Endothelial cell of umbilical vein (primary cell): ENCODE data around the gene ERLEC1. TPM values are rescaled to one million over a fixed set of nuclear protein-coding genes. Genes with fewer than 3 reads are reported as not detected.

Experiments
- BruUV-seq: library from RNA; stranded (reverse); fragments of 400-500 nt; replicated peaks from 2 replicates; lab custom pipeline; 2021; lab: Mats Ljungman, UMichigan
- CTCF ChIA-PET: fragments of 300-600, 350-600 bp; sonication (Branson Sonifier 250); formaldehyde crosslinking; loops from one replicate; lab custom pipeline; 2021; ENCODE audit warnings: antibody characterized with exemption, inconsistent platforms; lab: Charles Lee
- POLR2A ChIA-PET: fragments of 300-600, 350-600 bp; sonication (Branson Sonifier 250); formaldehyde crosslinking; loops from one replicate; lab custom pipeline; 2021; ENCODE audit warnings: antibody characterized with exemption, inconsistent platforms; lab: Charles Lee
- DNase-seq: peaks from one replicate; pipeline ENCODE4 v3.0.0-alpha.2; 2011; ENCODE audit warnings: low read depth, low spot score
- FAIRE-seq: peaks from 2 replicates; lab custom pipeline; 2011; peaks lifted over from hg19 to GRCh38; lab: Jason Lieb, UNC
- H2AFZ ChIP-seq: 2 replicates; pipeline ENCODE4 v1.6.0; 2012; ENCODE audit warnings: low read depth, low read length, control low read depth, inconsistent platforms
- H3K27ac ChIP-seq: 2 replicates; pipeline ENCODE4 v1.5.1; 2011; ENCODE audit warnings: low read depth, mild to moderate bottlenecking, control low read depth, low read length, moderate library complexity; ENCODE audit not compliant: insufficient read depth
- H3K27me3 ChIP-seq, 2 experiments: 2 replicates each; pipeline versions ENCODE4 v1.6.0 to v1.6.1; 2011; ENCODE audit warnings: low read length in 2 of 2, mixed read lengths in 1 of 2; ENCODE audit not compliant: control insufficient read depth in 2 of 2, insufficient read depth in 2 of 2
- H3K36me3 ChIP-seq, 2 experiments: 2 replicates in 1 of 2; 3 replicates in 1 of 2; pipeline ENCODE4 v1.5.1; 2011; ENCODE audit warnings: low read length in 2 of 2, mild to moderate bottlenecking in 1 of 2, moderate library complexity in 1 of 2; ENCODE audit not compliant: control insufficient read depth in 2 of 2, insufficient read depth in 2 of 2; ENCODE audit errors: extremely low read depth in 1 of 2
- H3K4me1 ChIP-seq: 3 replicates; pipeline ENCODE4 v1.5.1; 2011; ENCODE audit warnings: mild to moderate bottlenecking, low read length; ENCODE audit not compliant: control insufficient read depth, insufficient read depth; ENCODE audit errors: extremely low read depth
- H3K4me2 ChIP-seq: 2 replicates; pipeline ENCODE4 v1.6.1; 2011; ENCODE audit warnings: low read length, control low read depth, mixed read lengths; ENCODE audit not compliant: insufficient read depth
- H3K4me3 ChIP-seq, 3 experiments: fragments of 200-600 bp in 1 of 3; sonication (generic), shearing (Covaris generic) in 1 of 3; replicated peaks in 1 of 3; 2 replicates each; pipeline ENCODE4 v1.5.1; 2011 to 2016; ENCODE audit warnings: control low read depth in 3 of 3, low read length in 3 of 3, mild to moderate bottlenecking in 2 of 3, inconsistent platforms in 1 of 3, low read depth in 1 of 3, moderate library complexity in 1 of 3; ENCODE audit not compliant: insufficient read depth in 1 of 3
- H3K79me2 ChIP-seq: 2 replicates; pipeline ENCODE4 v1.6.0; 2012; ENCODE audit warnings: low read length, inconsistent platforms; ENCODE audit not compliant: control insufficient read depth, insufficient read depth
- H3K9ac ChIP-seq: replicated peaks from 2 replicates; pipeline ENCODE3; 2011; ENCODE audit warnings: low read length, control low read depth; ENCODE audit not compliant: insufficient read depth; ENCODE audit errors: extremely low read depth
- H3K9me1 ChIP-seq: replicated peaks from 3 replicates; pipeline ENCODE4 v1.6.0; 2011; ENCODE audit warnings: mild to moderate bottlenecking, low read length; ENCODE audit not compliant: control insufficient read depth, insufficient read depth; ENCODE audit errors: extremely low read depth
- H3K9me3 ChIP-seq: replicated peaks from 2 replicates; pipeline ENCODE4 v1.5.1; 2012; ENCODE audit warnings: low read length, inconsistent platforms; ENCODE audit not compliant: control insufficient read depth, insufficient read depth
- H4K20me1 ChIP-seq: replicated peaks from 2 replicates; pipeline ENCODE3; 2011; ENCODE audit warnings: mild to moderate bottlenecking, low read length; ENCODE audit not compliant: control insufficient read depth, insufficient read depth; ENCODE audit errors: extremely low read depth
- CTCF ChIP-seq, 2 donors: IDR thresholded peaks; 1 replicate in 1 of 2; 2 replicates in 1 of 2; pipeline ENCODE4 v1.5.1; 2011; ENCODE audit warnings: low read length in 2 of 2, mild to moderate bottlenecking in 2 of 2, moderate library complexity in 2 of 2, control low read depth in 1 of 2, inconsistent platforms in 1 of 2, low read depth in 1 of 2; ENCODE audit not compliant: insufficient read depth in 1 of 2; ENCODE audit errors: extremely low read depth in 1 of 2
- EZH2 ChIP-seq: IDR thresholded peaks from 2 replicates; pipeline ENCODE4 v1.6.1; 2012; ENCODE audit warnings: borderline replicate concordance, low read depth, mild to moderate bottlenecking, moderate library complexity, low read length, inconsistent platforms; ENCODE audit not compliant: severe bottlenecking
- FOS ChIP-seq: IDR thresholded peaks from 2 replicates; pipeline ENCODE4 v1.6.1; 2011; ENCODE audit warnings: mild to moderate bottlenecking, low read length, moderate library complexity, borderline replicate concordance; ENCODE audit not compliant: insufficient read depth
- GATA2 ChIP-seq: IDR thresholded peaks from 2 replicates; pipeline ENCODE4 v1.7.0; 2011; ENCODE audit warnings: low read depth, mild to moderate bottlenecking, moderate library complexity, mixed read lengths, low read length; ENCODE audit not compliant: insufficient read length, insufficient read depth
- JUN ChIP-seq: IDR thresholded peaks from 2 replicates; pipeline ENCODE4 v1.6.1; 2011; ENCODE audit warnings: borderline replicate concordance, low read depth; ENCODE audit not compliant: insufficient read length, insufficient read depth
- MAX ChIP-seq: IDR thresholded peaks from 2 replicates; pipeline ENCODE4 v1.6.1; 2011; ENCODE audit not compliant: insufficient read depth, insufficient read length
- MYC ChIP-seq: IDR thresholded peaks from one replicate; pipeline ENCODE4 v1.6.1; 2011; ENCODE audit warnings: mild to moderate bottlenecking, low read depth, low read length
- POLR2A ChIP-seq: IDR thresholded peaks from 2 replicates; pipeline ENCODE4 v1.6.1; 2012; ENCODE audit warnings: low read depth, mild to moderate bottlenecking, control low read depth, low read length
- POLR2AphosphoS5 ChIP-seq: IDR thresholded peaks from 2 replicates; pipeline ENCODE4 v1.6.1; 2012; ENCODE audit warnings: low read depth, mild to moderate bottlenecking, control low read depth, low read length, moderate library complexity; ENCODE audit not compliant: insufficient read depth
- dilution Hi-C: fragments of 300-500 bp; cut with MboI; formaldehyde crosslinking; loops from one replicate; pipeline ENCODE4 v1.15.0; 2019; ENCODE audit warnings: low sequenced_read_pairs; ENCODE audit not compliant: extremely low pct_ligation_motif_present
- intact Hi-C: fragments of 100-400 bp; cut with micrococcal nuclease; formaldehyde crosslinking; loops from one replicate; pipeline ENCODE4 v1.10.0; 2022
- polyA plus RNA-seq, 4 experiments: library from polyadenylated mRNA; depleted of rRNA in 3 of 4; stranded (reverse) in 3 of 4; unstranded in 1 of 4; fragments of >200 nt; gene quantifications; 2 replicates each; pipeline versions ENCODE4 v1.2.1 to v1.2.3, GENCODE V29; 2011 to 2012; ENCODE audit warnings: missing spikeins in 1 of 4
- total RNA-seq: library from RNA; stranded (reverse); gene quantifications from 2 replicates; pipeline ENCODE4 v1.2.3, GENCODE V29; 2021

The ERLEC1 gene
- total and polyA plus RNA-seq, 2 donors (not counting 3 experiments of a cell fraction or from before 2014, with no cell fraction given): 23.1 to 37.6 TPM

GRCh38 chr2:53820711-53821110 lies 33.9 kb downstream of the ERLEC1 start:
- Histone ChIP-seq H3K9me3 (no peaks in the 10 kb centered on the region), H3K4me3 (no peak overlapping the region), H3K9me1 (no peaks in the 10 kb centered on the region), H3K4me2 (no peak overlapping the region), H4K20me1 (no peaks in the 10 kb centered on the region), H3K27ac (no peak overlapping the region), H3K36me3 (peaks cover 4 to 7% of the 10 kb centered on the region in 2 experiments), H2AFZ (no peak overlapping the region), H3K79me2 (no peaks in the 10 kb centered on the region), H3K4me1 (no peaks in the 10 kb centered on the region), H3K27me3 (no peaks in the 10 kb centered on the region), H3K9ac (no peak overlapping the region)
- intact Hi-C loops (no loop called here), dilution Hi-C loops (no loop called here)
- POLR2A ChIA-PET: no interaction called here
- CTCF ChIA-PET: interaction anchor here (0.9 kb wide), 1 partner anchor 41 kb away, joined by 3 read pairs; no protein-coding TSS in a partner anchor
- BruUV-seq: no TSS peak
- no peak for TF ChIP-seq JUN
- no peak for TF ChIP-seq MYC
- TF ChIP-seq EZH2: no peak
- TF ChIP-seq POLR2AphosphoS5: no peak
- DNase-seq (no peak), FAIRE-seq (no peak)

GRCh38 chr2:53821810-53822209 lies 35.0 kb downstream of the ERLEC1 start:
- no TSS peak for BruUV-seq
- dilution Hi-C loops: no loop called here
- TF ChIP-seq POLR2AphosphoS5 (no peak), GATA2 (no peak), JUN (no peak), CTCF (IDR thresholded peaks at IDR 0.05; ENCODE audit: extremely low read depth in 1 of 2, insufficient read depth in 1 of 2, low read depth in 1 of 2, low read length in 2 of 2) (no peak), MYC (no peak), POLR2A (no peak), FOS (no peak), EZH2 (no peak), MAX (no peak)
- H3K9ac ChIP-seq: no peak overlapping the region
- DNase-seq: no peak
- intact Hi-C loops: no loop called here
- no peak overlapping the region for H3K4me2 ChIP-seq
- H3K79me2 ChIP-seq: no peaks in the 10 kb centered on the region
- no peaks in the 10 kb centered on the region for H4K20me1 ChIP-seq
- no peaks in the 10 kb centered on the region for H3K9me3 ChIP-seq
- H2AFZ ChIP-seq: no peak overlapping the region
- ChIA-PET POLR2A (no interaction called here), CTCF (interaction anchor here (0.5 kb wide), 1 partner anchor 15 kb away, joined by 3 read pairs; no protein-coding TSS in a partner anchor)
- no peaks in the 10 kb centered on the region for H3K9me1 ChIP-seq
- H3K36me3 ChIP-seq: peaks cover 4 to 7% of the 10 kb centered on the region in 2 experiments
- H3K27ac ChIP-seq: no peak overlapping the region
- no peak for FAIRE-seq
- no peaks in the 10 kb centered on the region for H3K27me3 ChIP-seq
- no peaks in the 10 kb centered on the region for H3K4me1 ChIP-seq
- H3K4me3 ChIP-seq: no peak overlapping the region
